Measurements from ENCODE around the gene GUSB.

Gene GUSB

GRCh38 chr7:65927489-65928448 lies 54.2 kb downstream of the GUSB start:
- DNase-seq (ENCODE audit: low spot score): no peak

DNA sequence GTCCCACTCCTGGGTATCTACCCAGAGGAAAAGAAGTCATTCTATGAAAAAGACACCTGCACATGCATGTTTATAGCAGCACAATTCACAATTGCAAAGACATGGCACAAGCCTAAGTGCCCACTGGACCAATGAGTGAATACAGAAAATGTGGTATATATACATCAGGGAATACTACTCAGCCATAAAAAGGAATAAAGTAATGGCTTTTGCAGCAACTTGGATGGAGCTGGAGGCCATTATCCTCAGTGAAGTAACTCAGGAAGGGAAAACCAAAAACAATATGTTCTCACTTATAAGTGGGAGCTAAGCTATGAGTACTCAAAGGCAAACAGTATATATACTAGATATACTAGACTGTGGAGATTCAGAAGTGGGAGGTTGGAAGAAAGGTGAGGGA lies 55.4 kb downstream of the GUSB start:
- DNase-seq (ENCODE audit: low spot score): no peak

GRCh38 chr7:65925040-65925439 lies 57.0 kb downstream of the GUSB start:
- DNase-seq (ENCODE audit: low spot score): no peak

DNA sequence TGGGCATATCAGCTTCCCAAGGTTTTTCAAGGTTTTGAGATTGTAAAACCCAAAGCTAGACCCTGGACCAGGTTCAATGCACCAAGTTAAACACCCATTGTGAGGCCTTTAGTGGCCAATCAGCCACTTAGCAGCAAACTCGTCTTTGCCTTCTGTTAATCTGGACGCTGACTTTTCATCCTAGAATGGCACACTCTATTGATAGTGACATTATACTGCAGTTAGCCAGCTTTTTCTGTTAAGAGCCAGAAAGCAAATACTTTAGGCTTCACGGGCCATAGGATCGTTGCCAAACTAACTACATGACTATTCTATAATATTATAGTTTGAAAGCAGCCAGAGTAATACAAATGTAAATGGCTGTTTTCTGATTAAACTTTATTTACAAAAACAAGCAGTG lies 57.8 kb downstream of the GUSB start:
- no peak for DNase-seq (ENCODE audit: low spot score)

GRCh38 chr7:65923316-65923715 lies 58.7 kb downstream of the GUSB start:
- DNase-seq (ENCODE audit: low spot score): no peak

GRCh38 chr7:65915921-65916657 lies 65.9 kb downstream of the GUSB start:
- no peak for DNase-seq (ENCODE audit: low spot score)

- DNase-seq (ENCODE audit: low spot score): no peak
Measured at GRCh38 chr7:65912237-65912636, 69.8 kb downstream of the GUSB start.

Data from CD4-positive, alpha-beta T cell treated with Interleukin-15 for 4 hours (primary cell).